B cell (primary cell): ENCODE measurements around the gene KCNQ5.

ENCODE experiments used
- CTCF ChIP-seq: fragments of 200-600 bp; IDR thresholded peaks from one replicate; pipeline ENCODE4 v1.8.0; 2022; ENCODE audit warnings: antibody characterized with exemption, mild to moderate bottlenecking
- EZH2 ChIP-seq: IDR thresholded peaks from 2 replicates; pipeline ENCODE4 v1.6.1; 2012; ENCODE audit warnings: borderline replicate concordance, low read depth, mild to moderate bottlenecking, moderate library complexity, low read length; ENCODE audit not compliant: insufficient read depth, poor library complexity, severe bottlenecking

GRCh38 chr6:72699159-72699558 lies 77.3 kb downstream of the KCNQ5 start:
- no peak for TF ChIP-seq EZH2
- TF ChIP-seq CTCF: no peak
